GM13977 (cell line): ENCODE measurements around the gene PDGFA.

Source experiments
- DNase-seq: peaks from one replicate; pipeline ENCODE4 v3.0.0; 2012; ENCODE audit warnings: low spot score
- CTCF ChIP-seq: IDR thresholded peaks from 2 replicates; pipeline ENCODE4 v1.5.1; 2012; ENCODE audit warnings: mild to moderate bottlenecking, control low read depth; ENCODE audit not compliant: insufficient read depth; ENCODE audit errors: extremely low read depth, missing control alignments
- in situ Hi-C: fragments of 300-500 bp; cut with MboI; formaldehyde crosslinking; loops from one replicate; pipeline ENCODE4 v1.12.0; 2022; ENCODE audit warnings: low sequenced_read_pairs, low pct_unique_long_range_greater_than_20kb, mixed read lengths, inconsistent platforms; ENCODE audit not compliant: unreplicated experiment

The PDGFA gene

GRCh38 chr7:494259-494687 is 25.4 kb downstream of the PDGFA start:
- in situ Hi-C loops = no loop called here
- peak; percentile 87 for DNase-seq
- no peak for TF ChIP-seq CTCF

- in situ Hi-C loops = no loop called here
- no peak for DNase-seq
- TF ChIP-seq CTCF = no peak
Measured at GRCh38 chr7:493661-494251, 25.9 kb downstream of the PDGFA start.

GRCh38 chr7:492714-493065 is 27.0 kb downstream of the PDGFA start:
- no peak for TF ChIP-seq CTCF
- no peak for DNase-seq
- in situ Hi-C loops = no loop called here

- no peak for TF ChIP-seq CTCF
- DNase-seq = no peak
- in situ Hi-C loops = no loop called here
Measured at GRCh38 chr7:491958-492713, 27.5 kb downstream of the PDGFA start.

GRCh38 chr7:491292-491957 is 28.2 kb downstream of the PDGFA start:
- in situ Hi-C loops = no loop called here
- DNase-seq = no peak
- TF ChIP-seq CTCF = no peak

GRCh38 chr7:490461-491291 is 29.0 kb downstream of the PDGFA start:
- peak; percentile 59 for DNase-seq
- no peak for TF ChIP-seq CTCF
- in situ Hi-C loops = no loop called here
